Activated naive CD4-positive, alpha-beta T cell treated with anti-CD3 and anti-CD28 coated beads, Interleukin-2, amount 10 ng/mL, durations not matched to agents 7 days and 5 days (primary cell): ENCODE data around the gene KSR2.
"Not testable (repeated sequence)": the region's sequence is repeated elsewhere in the genome, so short reads cannot be mapped to it uniquely, and the experiment has no call there.

Experiments used
- CTCF ChIA-PET: fragments of 350-600 bp; sonication (Branson Sonifier 250); formaldehyde crosslinking; loops from one replicate; lab custom pipeline; 2021; ENCODE audit warnings: antibody characterized with exemption; lab: Charles Lee
- DNase-seq: peaks from one replicate; pipeline ENCODE4 v3.0.0-alpha.2; 2020
- H3K27ac Mint-ChIP-seq: one replicate; pipeline ENCODE4 v1.8.0; 2021; ENCODE audit warnings: mild to moderate bottlenecking, moderate library complexity, mixed read lengths
- H3K27me3 Mint-ChIP-seq: one replicate; pipeline ENCODE4 v1.8.0; 2021; ENCODE audit warnings: mild to moderate bottlenecking, mixed read lengths
- H3K36me3 Mint-ChIP-seq: one replicate; pipeline ENCODE4 v1.8.0; 2021; ENCODE audit warnings: mixed read lengths
- H3K4me1 Mint-ChIP-seq: one replicate; pipeline ENCODE4 v1.8.0; 2021; ENCODE audit warnings: mixed read lengths
- H3K4me3 Mint-ChIP-seq: one replicate; pipeline ENCODE4 v1.8.0; 2021; ENCODE audit warnings: mild to moderate bottlenecking, moderate library complexity, mixed read lengths
- H3K9me3 Mint-ChIP-seq: one replicate; pipeline ENCODE4 v1.8.0; 2021; ENCODE audit warnings: mixed read lengths

Gene KSR2

GRCh38 chr12:117891265-117891664 lies 77.5 kb downstream of the KSR2 start:
- H3K9me3 Mint-ChIP-seq, CTCF ChIA-PET, H3K4me1 Mint-ChIP-seq, DNase-seq, H3K27ac Mint-ChIP-seq, H3K4me3 Mint-ChIP-seq, H3K36me3 Mint-ChIP-seq, H3K27me3 Mint-ChIP-seq: not testable (repeated sequence)

- Mint-ChIP-seq H3K4me3 (no peak overlapping the region), H3K9me3 (peaks cover 2% of the 10 kb centered on the region), H3K36me3 (no peaks in the 10 kb centered on the region), H3K4me1 (no peaks in the 10 kb centered on the region), H3K27ac (no peak overlapping the region), H3K27me3 (no peaks in the 10 kb centered on the region)
- no peak for DNase-seq
- CTCF ChIA-PET = interaction anchor here (1.7 kb wide), 1 partner anchor 41 kb away, joined by 4 read pairs; no protein-coding TSS in a partner anchor
Observed at GRCh38 chr12:117890644-117891043, 78.1 kb downstream of the KSR2 start.

DNA sequence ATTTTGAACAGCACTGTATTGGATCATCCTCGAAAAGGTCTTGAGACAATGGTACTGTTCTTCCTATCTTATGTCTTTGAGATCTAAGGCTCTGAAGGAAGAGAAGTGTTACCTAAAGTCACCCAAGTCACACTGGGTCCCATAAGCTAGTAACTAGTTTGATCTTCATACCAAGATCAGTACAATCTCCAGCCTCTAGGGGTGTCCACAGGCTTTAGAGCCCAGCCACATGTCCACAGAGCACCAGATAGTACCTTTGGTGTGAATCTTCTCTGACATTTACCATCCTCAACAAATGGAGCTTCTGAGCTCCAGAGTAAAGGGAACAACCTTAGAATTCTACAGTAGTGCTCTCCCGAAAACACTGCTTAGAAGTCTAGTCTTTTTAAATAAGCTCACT lies 78.7 kb downstream of the KSR2 start:
- CTCF ChIA-PET = interaction anchor here (0.9 to 1.7 kb wide), 2 partner anchors 40 to 145 kb away, joined by 3 to 4 read pairs; no protein-coding TSS in a partner anchor
- H3K36me3 Mint-ChIP-seq = no peaks in the 10 kb centered on the region
- H3K4me1 Mint-ChIP-seq = no peaks in the 10 kb centered on the region
- H3K27ac Mint-ChIP-seq = no peak overlapping the region
- H3K27me3 Mint-ChIP-seq = no peaks in the 10 kb centered on the region
- peaks cover 2% of the 10 kb centered on the region for H3K9me3 Mint-ChIP-seq
- DNase-seq = no peak
- no peak overlapping the region for H3K4me3 Mint-ChIP-seq

DNA sequence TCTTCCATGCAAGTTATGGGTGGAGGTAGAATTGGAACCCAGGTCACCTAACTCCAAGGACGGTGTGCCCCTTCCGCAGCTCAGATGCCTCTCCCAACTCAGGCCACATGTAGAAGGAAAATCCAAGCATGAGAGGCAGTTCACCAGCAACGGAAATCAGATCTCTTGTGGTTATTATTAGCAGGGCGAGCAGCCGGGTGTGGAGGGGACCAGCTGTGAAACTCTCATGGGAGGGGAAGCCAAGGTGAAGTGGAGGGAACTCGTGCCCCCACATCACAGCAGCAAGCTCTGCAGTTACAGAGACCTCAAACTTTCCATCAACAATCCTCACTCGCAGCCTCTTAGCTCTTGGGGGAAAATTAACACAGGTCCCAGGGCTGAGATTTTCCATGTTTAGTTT lies 79.7 kb downstream of the KSR2 start:
- no peak overlapping the region for H3K4me3 Mint-ChIP-seq
- CTCF ChIA-PET = interaction anchor here (0.9 to 1.7 kb wide), 2 partner anchors 39 to 146 kb away, joined by 3 to 4 read pairs; no protein-coding TSS in a partner anchor
- no peaks in the 10 kb centered on the region for H3K4me1 Mint-ChIP-seq
- no peak for DNase-seq
- H3K36me3 Mint-ChIP-seq = no peaks in the 10 kb centered on the region
- H3K27ac Mint-ChIP-seq = no peak overlapping the region
- no peaks in the 10 kb centered on the region for H3K9me3 Mint-ChIP-seq
- no peaks in the 10 kb centered on the region for H3K27me3 Mint-ChIP-seq

DNA sequence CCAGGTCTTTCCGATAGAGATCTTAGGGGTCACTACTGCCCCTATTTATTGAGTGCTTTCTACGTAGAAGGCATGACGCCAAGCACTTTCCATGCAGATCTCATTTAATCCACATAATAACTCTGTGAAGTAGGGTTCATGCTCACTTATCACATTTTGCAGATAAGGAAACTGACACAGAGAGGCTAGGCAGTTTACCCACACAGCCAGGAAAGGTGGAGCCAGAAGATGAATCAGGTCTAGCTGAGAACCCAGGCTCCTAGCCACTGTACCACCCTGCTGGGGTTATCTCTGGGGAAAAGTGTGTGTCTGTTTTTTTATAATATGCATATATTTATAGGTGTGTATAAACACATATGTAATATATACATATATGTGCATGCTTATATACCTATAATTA lies 83.6 kb downstream of the KSR2 start:
- Mint-ChIP-seq H3K4me1 (no peaks in the 10 kb centered on the region), H3K27ac (no peak overlapping the region), H3K9me3 (no peaks in the 10 kb centered on the region), H3K36me3 (no peaks in the 10 kb centered on the region), H3K27me3 (no peaks in the 10 kb centered on the region), H3K4me3 (no peak overlapping the region)
- CTCF ChIA-PET = no interaction called here
- DNase-seq = no peak

- Mint-ChIP-seq H3K9me3 (no peaks in the 10 kb centered on the region), H3K27ac (no peak overlapping the region), H3K4me3 (no peak overlapping the region), H3K27me3 (no peaks in the 10 kb centered on the region), H3K4me1 (no peaks in the 10 kb centered on the region), H3K36me3 (no peaks in the 10 kb centered on the region)
- no peak for DNase-seq
- CTCF ChIA-PET = interaction anchor here (0.9 to 1.0 kb wide), 2 partner anchors 10 to 28 kb away, joined by 3 to 4 read pairs; no protein-coding TSS in a partner anchor
Observed at GRCh38 chr12:117884161-117884560, 84.6 kb downstream of the KSR2 start.

DNA sequence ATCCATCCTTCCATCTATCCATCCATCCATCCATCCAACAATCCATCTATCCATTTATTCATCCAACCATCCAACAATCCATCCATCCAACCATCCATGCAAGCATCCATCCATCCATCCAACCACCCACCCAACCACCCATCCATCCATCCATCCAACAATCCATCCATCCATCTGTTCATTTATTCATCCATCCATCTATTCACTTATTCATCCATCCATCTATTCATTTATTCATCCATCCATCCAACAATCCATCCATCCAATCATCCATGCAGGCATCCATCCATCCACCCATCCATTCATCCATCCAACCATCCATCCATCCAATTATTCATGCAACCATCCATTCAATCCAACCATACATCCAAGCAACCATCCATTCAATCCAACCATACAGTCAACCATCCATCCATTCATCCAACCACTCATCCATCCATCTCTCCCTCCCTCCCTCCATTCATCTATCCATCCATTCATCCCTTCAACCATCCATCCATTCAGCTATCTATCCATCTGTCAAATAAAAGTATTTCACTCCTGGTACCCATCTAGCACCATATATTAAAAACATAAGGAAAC lies 86.1 kb downstream of the KSR2 start:
- CTCF ChIA-PET = no interaction called here

GRCh38 chr12:117882181-117882580 lies 86.6 kb downstream of the KSR2 start:
- Mint-ChIP-seq H3K4me1 (no peaks in the 10 kb centered on the region), H3K27me3 (peaks cover 11% of the 10 kb centered on the region), H3K4me3 (no peak overlapping the region), H3K27ac (no peak overlapping the region), H3K36me3 (no peaks in the 10 kb centered on the region), H3K9me3 (no peaks in the 10 kb centered on the region)
- CTCF ChIA-PET = no interaction called here
- DNase-seq = no peak

More for the DNA sequence above, 86.1 kb downstream of the KSR2 start:
- Mint-ChIP-seq H3K4me3 (no peak overlapping the region), H3K36me3 (no peaks in the 10 kb centered on the region), H3K9me3 (no peaks in the 10 kb centered on the region), H3K27ac (no peak overlapping the region), H3K4me1 (no peaks in the 10 kb centered on the region), H3K27me3 (peaks cover 9% of the 10 kb centered on the region)
- no peak for DNase-seq

GRCh38 chr12:117881517-117881916 lies 87.3 kb downstream of the KSR2 start:
- H3K4me1 Mint-ChIP-seq = no peaks in the 10 kb centered on the region
- no peaks in the 10 kb centered on the region for H3K36me3 Mint-ChIP-seq
- CTCF ChIA-PET = no interaction called here
- H3K27ac Mint-ChIP-seq = no peak overlapping the region
- peaks cover 11% of the 10 kb centered on the region for H3K27me3 Mint-ChIP-seq
- no peaks in the 10 kb centered on the region for H3K9me3 Mint-ChIP-seq
- H3K4me3 Mint-ChIP-seq = no peak overlapping the region
- DNase-seq = no peak

GRCh38 chr12:117878605-117879004 lies 90.2 kb downstream of the KSR2 start:
- DNase-seq = no peak
- Mint-ChIP-seq H3K36me3 (no peaks in the 10 kb centered on the region), H3K27ac (no peak overlapping the region), H3K4me3 (no peak overlapping the region), H3K27me3 (peaks cover 26% of the 10 kb centered on the region), H3K9me3 (no peaks in the 10 kb centered on the region), H3K4me1 (peaks cover 4% of the 10 kb centered on the region)
- CTCF ChIA-PET = interaction anchor here (1.2 kb wide), 1 partner anchor 41 kb away, joined by 3 read pairs; no protein-coding TSS in a partner anchor

GRCh38 chr12:117876436-117876816 lies 92.4 kb downstream of the KSR2 start:
- Mint-ChIP-seq H3K9me3 (no peaks in the 10 kb centered on the region), H3K4me1 (peaks cover 4% of the 10 kb centered on the region), H3K36me3 (no peaks in the 10 kb centered on the region), H3K27ac (no peak overlapping the region), H3K27me3 (peaks cover 26% of the 10 kb centered on the region), H3K4me3 (no peak overlapping the region)
- CTCF ChIA-PET = no interaction called here
- DNase-seq = no peak

DNA sequence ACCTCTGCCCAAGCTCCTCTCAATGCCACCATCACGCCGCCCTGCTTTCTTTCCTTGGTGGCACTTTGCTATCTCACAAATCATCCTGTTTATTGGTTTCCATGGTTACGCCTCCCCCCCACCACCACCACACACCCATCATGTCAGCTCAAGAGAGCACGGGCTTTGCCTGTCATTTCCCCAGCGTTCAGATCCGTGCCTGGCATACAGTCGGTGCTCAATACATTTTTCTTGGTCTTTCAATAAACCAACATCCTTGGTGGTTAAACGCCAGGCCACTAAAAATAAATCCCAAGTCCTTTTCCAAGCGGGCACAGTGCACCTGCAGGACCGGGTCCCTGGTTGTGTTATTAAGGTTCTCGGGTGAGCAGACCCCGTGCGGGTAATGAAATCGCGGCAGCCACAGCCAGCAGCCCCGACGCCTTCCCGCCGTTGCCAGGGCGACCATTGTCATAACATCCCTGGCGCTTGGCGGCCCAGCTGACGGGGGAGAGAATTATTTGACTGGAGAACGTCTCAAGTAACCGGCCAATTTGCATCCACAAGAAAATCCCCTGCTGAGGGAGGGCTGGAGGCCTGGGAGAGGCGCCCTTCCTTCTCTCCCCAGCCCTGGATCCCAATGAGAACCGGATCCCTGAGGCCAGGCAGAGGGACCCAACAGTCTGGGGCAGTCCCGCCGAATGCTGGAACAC lies 92.9 kb downstream of the KSR2 start:
- DNase-seq = peak; percentile 27
- CTCF ChIA-PET = interaction anchor here (0.7 to 3.5 kb wide), 8 partner anchors 16 to 500 kb away, joined by 3 to 14 read pairs (median 6); partner anchors contain the start of genes SUDS3 and TAOK3
- no peak overlapping the region for H3K4me3 Mint-ChIP-seq
- peaks cover 4% of the 10 kb centered on the region for H3K4me1 Mint-ChIP-seq
- no peaks in the 10 kb centered on the region for H3K9me3 Mint-ChIP-seq
- peaks cover 26% of the 10 kb centered on the region for H3K27me3 Mint-ChIP-seq
- H3K36me3 Mint-ChIP-seq = no peaks in the 10 kb centered on the region
- H3K27ac Mint-ChIP-seq = no peak overlapping the region

GRCh38 chr12:117874842-117875434 lies 93.9 kb downstream of the KSR2 start:
- Mint-ChIP-seq H3K4me3 (no peak overlapping the region), H3K36me3 (no peaks in the 10 kb centered on the region), H3K27me3 (peaks cover 26% of the 10 kb centered on the region), H3K9me3 (no peaks in the 10 kb centered on the region), H3K27ac (peak overlapping the region; percentile 34), H3K4me1 (peaks cover 4% of the 10 kb centered on the region)
- CTCF ChIA-PET = interaction anchor here (0.6 to 3.5 kb wide), 15 partner anchors 9 to 518 kb away, joined by 3 to 14 read pairs (median 5); partner anchors contain the start of genes SUDS3 and TAOK3
- peak; percentile 73 for DNase-seq

DNA sequence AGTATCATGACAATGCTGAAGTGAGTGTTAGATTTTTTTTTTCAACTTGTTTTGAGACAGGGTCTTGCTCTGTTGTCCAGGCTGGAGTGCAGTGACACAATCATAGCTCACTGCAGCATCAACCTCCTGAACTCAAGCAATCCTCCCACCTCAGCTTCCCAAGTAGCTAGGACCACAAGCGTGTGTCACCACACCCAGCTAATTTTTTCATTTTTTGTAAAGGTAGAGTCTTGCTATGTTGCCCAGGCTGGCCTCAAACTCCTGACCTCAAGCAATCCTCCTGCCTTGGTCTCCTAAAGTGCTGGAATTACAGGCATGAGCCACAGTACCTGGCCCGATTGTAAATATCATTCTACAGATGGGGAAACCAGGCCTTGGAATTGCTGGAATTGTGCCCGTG lies 94.6 kb downstream of the KSR2 start:
- CTCF ChIA-PET = interaction anchor here (0.6 to 3.5 kb wide), 12 partner anchors 10 to 518 kb away, joined by 3 to 14 read pairs (median 4); partner anchors contain the start of genes SUDS3 and TAOK3
- H3K27me3 Mint-ChIP-seq = peaks cover 26% of the 10 kb centered on the region
- H3K27ac Mint-ChIP-seq, H3K4me3 Mint-ChIP-seq, H3K4me1 Mint-ChIP-seq, DNase-seq, H3K36me3 Mint-ChIP-seq, H3K9me3 Mint-ChIP-seq: not testable (repeated sequence)
